ENCODE measurements around the gene FAM210B. TPM values are rescaled to one million over a fixed set of nuclear protein-coding genes. Genes with fewer than 3 reads are reported as not detected.
"Not testable (repeated sequence)": the region's sequence is repeated elsewhere in the genome, so short reads cannot be mapped to it uniquely, and the experiment has no call there.

FAM210B gene
- total and polyA plus RNA-seq, 2 of the 8 experiments (the other 6 are each of a cell fraction or from before 2014, with no cell fraction given) = 9.4 to 15.0 TPM

- CTCF ChIA-PET (ENCODE audit: partially characterized antibody) = not testable (repeated sequence)
These were observed 46.6 kb downstream of the FAM210B start for GRCh38 chr20:56405356-56405755.

More at GRCh38 chr20:56405356-56405755, 46.6 kb downstream of the FAM210B start:
- not testable (repeated sequence) for H3K27me3 ChIP-seq (replicated peaks in 1 of 4; ENCODE audit: control insufficient read depth in 3 of 4, extremely low read depth in 1 of 4, insufficient read depth in 3 of 4, low read length in 3 of 4); H4K91ac ChIP-seq (replicated peaks; ENCODE audit: insufficient read length, low read length); H3K4ac ChIP-seq (replicated peaks; ENCODE audit: insufficient read length, low read depth, low read length); H4K20me1 ChIP-seq (replicated peaks in 1 of 2; ENCODE audit: control insufficient read depth in 1 of 2, insufficient read depth in 2 of 2, low read length in 2 of 2); H4K8ac ChIP-seq (ENCODE audit: extremely low read depth, insufficient read depth, low read length); H2BK120ac ChIP-seq (replicated peaks; ENCODE audit: low read depth, low read length); H3K4me2 ChIP-seq (ENCODE audit: insufficient read depth in 1 of 2, low read depth in 2 of 2, low read length in 2 of 2); H4K5ac ChIP-seq (ENCODE audit: insufficient read length, low read depth, low read length); H3K27ac ChIP-seq (ENCODE audit: low read depth, low read length); H2BK15ac ChIP-seq (ENCODE audit: low read length); H2AK5ac ChIP-seq (ENCODE audit: low read depth, low read length); DNase-seq (ENCODE audit: low read depth in 1 of 2, low spot score in 2 of 2); H3K9me3 ChIP-seq (ENCODE audit: insufficient read depth in 2 of 2, low read depth in 1 of 2, low read length in 1 of 2); H3K23ac ChIP-seq (ENCODE audit: insufficient read length); H2BK12ac ChIP-seq (ENCODE audit: low read depth, low read length); H3K23me2 ChIP-seq (ENCODE audit: low read depth, low read length); H2AFZ ChIP-seq (ENCODE audit: low read length); H3K9ac ChIP-seq (replicated peaks in 1 of 4; ENCODE audit: extremely low read depth in 1 of 4, low read depth in 3 of 4, low read length in 3 of 4); H3K14ac ChIP-seq (ENCODE audit: insufficient read length); FAIRE-seq; H3K4me3 ChIP-seq (ENCODE audit: extremely low read depth in 1 of 4, insufficient read depth in 2 of 4, low read depth in 3 of 4, low read length in 4 of 4); H2BK5ac ChIP-seq (ENCODE audit: low read depth, low read length); H3K4me1 ChIP-seq (replicated peaks in 1 of 4; ENCODE audit: control insufficient read depth in 3 of 4, insufficient read depth in 4 of 4, low read length in 3 of 4); H3K79me1 ChIP-seq (ENCODE audit: low read depth, low read length); H3K18ac ChIP-seq (ENCODE audit: extremely low read depth, low read length); H2BK20ac ChIP-seq (ENCODE audit: low read length); H3K56ac ChIP-seq (replicated peaks; ENCODE audit: insufficient read length, low read depth, low read length)
- peaks cover 0 to 19% of the 10 kb centered on the region in 2 experiments; a peak in 2 of 4 replicates for H3K79me2 ChIP-seq (ENCODE audit: control insufficient read depth in 1 of 2, insufficient read depth in 2 of 2, low read length in 2 of 2)
- H3K36me3 ChIP-seq (ENCODE audit: control insufficient read depth in 2 of 4, insufficient read depth in 4 of 4, low read length in 3 of 4) = peaks cover 16 to 66% (median 49%) of the 10 kb centered on the region in 4 experiments
- POLR2A ChIA-PET (ENCODE audit: partially characterized antibody) = interaction anchor here (2.0 kb wide), 1 partner anchor 14 kb away, joined by 6 read pairs; no protein-coding TSS in a partner anchor
- 96% methylated on average over 12 of the region's 12 CpGs; no CpG with 5 or more reads in 1 of the 2 experiments for WGBS, 2 experiments (ENCODE audit: extremely low coverage in 1 of 2, insufficient coverage in 1 of 2, insufficient read length in 1 of 2, insufficient replicate concordance in 2 of 2, low coverage in 1 of 2, low lambda C conversion rate in 2 of 2, missing lambda C conversion rate in 1 of 2)

Data from H1 (cell line).